ENCODE measurements around the gene IPO5. TPM values are rescaled to one million over a fixed set of nuclear protein-coding genes. Genes with fewer than 3 reads are reported as not detected.

IPO5 gene
- total and polyA plus RNA-seq, 2 of the 4 experiments (the other 2 are of a cell fraction): 89.2 to 270 TPM

- TF ChIP-seq CTCF (conservative IDR thresholded peaks at IDR 0.05; ENCODE audit: low read depth, low read length): no peak
- TF ChIP-seq CHD1 (IDR thresholded peaks at IDR 0.05; ENCODE audit: low read depth, low read length): no peak
- TF ChIP-seq RFX5 (IDR thresholded peaks at IDR 0.05; ENCODE audit: low read depth, low read length): no peak
- TF ChIP-seq MXI1 (IDR thresholded peaks at IDR 0.05; ENCODE audit: borderline replicate concordance, low read depth, low read length): peak; percentile 72; the same call in 1 of the 2 replicates
- peak; percentile 39; the same call in 1 of the 2 replicates for TF ChIP-seq MAZ (IDR thresholded peaks at IDR 0.05; ENCODE audit: borderline replicate concordance, low read depth, low read length)
- no peak for TF ChIP-seq FOS (IDR thresholded peaks at IDR 0.05; ENCODE audit: low read depth, low read length)
- TF ChIP-seq RCOR1 (IDR thresholded peaks at IDR 0.05; ENCODE audit: insufficient replicate concordance, low read length): no peak
- no peak for TF ChIP-seq NFE2L2 (IDR thresholded peaks at IDR 0.05; ENCODE audit: low read depth, low read length)
These were observed 23.4 kb downstream of the IPO5 start (continued) for GRCh38 chr13:97976610-97977521.

Measured in IMR-90 (cell line).